NCI-H2081 (cell line): ENCODE results near the gene SAFB.
"Not testable (repeated sequence)": the region's sequence is repeated elsewhere in the genome, so short reads cannot be mapped to it uniquely, and the experiment has no call there.

Experiments used
- DNase-seq, 2 experiments: peaks; one replicate each; lab custom pipeline; 2025; lab: John Stamatoyannopoulos, UW

The SAFB gene

GRCh38 chr19:5595129-5595528, 27.8 kb upstream of the SAFB start:
- no peak for DNase-seq

- no peak for DNase-seq
Measured at GRCh38 chr19:5595745-5596144, 27.1 kb upstream of the SAFB start.

- DNase-seq: no peak
Measured at GRCh38 chr19:5600797-5601196, 22.1 kb upstream of the SAFB start.

DNA sequence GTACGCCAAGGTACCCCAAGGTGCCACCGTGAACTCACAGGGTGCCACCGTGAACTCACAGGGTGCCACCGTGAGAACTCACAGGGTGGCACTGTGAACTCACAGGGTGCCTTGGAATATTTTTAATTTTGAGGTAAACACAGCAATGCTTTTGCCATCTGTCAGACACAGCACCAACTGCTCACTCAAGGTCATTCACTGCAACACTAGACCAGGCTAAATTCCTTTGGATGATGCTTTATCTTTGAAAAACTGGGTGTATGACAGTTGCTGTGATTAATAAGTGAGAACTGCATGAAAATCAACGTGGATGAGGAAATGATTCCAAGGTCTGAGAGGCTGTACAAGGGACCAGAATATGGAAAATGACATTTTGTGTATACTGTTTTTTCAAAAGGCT, 19.3 kb upstream of the SAFB start:
- DNase-seq: no peak

DNA sequence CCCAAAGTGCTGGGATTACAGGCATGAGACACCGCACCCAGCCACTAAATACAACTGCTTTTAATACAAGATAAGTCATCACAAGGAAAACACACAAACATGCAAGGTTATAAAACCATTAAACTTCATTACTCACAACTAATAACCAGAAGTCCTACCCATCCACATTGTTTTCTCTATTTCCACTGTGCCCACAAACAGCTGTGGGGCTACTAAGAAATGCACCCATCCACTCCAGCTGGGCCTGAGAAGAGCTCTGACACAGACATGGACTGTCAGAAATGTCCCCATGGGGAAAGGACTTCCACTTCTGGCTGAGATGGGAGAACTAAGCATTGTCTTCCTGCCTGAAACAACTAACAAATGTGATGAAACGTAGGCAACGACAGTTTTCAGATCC, 17.5 kb upstream of the SAFB start:
- no peak for DNase-seq

DNA sequence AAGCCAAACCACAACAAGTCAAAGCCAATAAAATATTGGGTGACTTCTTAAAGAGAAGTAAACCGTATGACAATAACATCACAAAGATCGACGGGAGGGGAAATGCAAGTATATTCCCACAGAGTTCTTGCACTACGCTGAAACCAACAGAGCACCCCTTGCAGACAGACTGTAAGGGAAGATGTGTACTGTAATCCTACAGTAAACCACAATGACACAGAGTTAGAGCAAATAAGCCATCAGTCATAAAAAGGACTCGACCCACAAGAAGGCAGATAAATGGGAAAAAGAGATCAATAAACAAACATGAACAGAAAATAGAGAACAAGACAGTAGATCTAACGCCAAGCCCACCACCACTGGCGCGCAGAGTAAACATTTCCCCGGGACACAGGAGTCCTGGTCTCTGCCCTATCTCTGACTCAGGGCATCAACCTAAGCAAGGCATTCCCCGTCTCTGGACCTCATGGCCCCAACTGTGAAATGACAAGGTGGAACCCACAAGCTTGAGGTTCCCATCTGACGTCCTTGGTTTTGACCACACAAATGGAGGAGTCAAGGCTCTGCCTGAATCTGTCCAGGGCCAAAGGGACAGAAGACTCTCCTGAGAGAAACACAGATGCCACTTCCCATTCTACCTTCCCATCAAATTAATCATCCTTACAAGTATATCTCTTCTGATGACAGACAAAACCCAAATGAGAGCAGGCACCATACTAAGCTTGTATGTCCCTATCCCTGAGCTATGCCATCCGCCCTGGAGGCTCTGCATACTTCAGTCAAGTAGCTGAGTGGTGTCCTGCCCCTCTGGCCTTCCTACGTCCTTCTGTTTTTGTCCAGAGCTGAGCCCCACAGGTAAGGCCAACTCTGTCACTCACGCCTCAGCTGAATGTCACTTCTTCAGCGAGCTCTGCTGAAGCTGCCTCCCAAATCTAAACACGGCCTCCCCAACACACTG, 15.3 kb upstream of the SAFB start:
- no peak for DNase-seq

- DNase-seq: no peak
Measured at GRCh38 chr19:5608291-5608690, 14.6 kb upstream of the SAFB start.

DNA sequence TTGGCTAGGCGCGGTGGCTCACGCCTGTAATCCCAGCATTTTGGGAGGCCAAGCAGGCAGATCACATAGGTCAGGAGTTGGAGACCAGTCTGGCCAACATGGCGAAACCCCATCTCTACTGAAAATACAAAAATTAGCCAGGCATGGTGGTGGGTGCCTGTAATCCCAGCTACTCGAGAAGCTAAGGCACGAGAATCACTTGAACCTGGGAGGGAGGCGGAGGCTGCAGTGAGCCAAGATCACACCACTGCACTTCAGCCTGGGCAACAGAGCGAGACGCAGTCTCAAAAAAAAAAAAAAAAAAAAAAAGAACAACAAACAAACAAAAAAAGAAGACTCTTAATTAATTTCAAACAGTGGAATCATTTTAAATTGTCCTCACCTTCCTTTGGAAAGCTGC, 14.1 kb upstream of the SAFB start:
- DNase-seq: not testable (repeated sequence)

DNA sequence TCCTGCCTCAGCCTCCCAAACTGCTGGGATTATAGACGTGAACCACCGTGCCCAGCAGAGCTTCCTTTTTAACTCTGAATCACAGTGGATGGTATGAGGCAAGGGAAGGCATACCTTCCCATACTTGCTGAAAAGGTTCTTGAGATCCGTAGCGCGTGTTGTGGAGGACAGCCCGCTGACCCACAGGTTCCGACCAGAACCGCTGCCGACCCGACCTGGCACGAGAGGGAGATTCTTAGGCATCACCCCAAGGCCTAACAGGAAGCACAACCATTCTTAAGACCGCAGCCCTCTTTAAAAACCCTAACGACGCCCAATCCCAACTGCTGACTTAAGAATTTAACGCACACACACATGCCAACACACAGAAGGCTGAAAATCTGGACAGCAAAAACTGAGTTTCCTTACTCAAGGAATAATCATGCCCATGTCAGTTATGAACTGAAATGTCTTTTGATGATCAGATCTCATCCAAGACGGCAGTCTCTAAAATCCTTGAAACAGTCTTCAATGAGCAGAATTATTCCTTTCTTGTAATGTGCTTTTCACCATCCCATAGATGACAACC, 12.9 kb upstream of the SAFB start:
- no peak for DNase-seq

GRCh38 chr19:5612891-5613865, 9.7 kb upstream of the SAFB start:
- DNase-seq: no peak

DNA sequence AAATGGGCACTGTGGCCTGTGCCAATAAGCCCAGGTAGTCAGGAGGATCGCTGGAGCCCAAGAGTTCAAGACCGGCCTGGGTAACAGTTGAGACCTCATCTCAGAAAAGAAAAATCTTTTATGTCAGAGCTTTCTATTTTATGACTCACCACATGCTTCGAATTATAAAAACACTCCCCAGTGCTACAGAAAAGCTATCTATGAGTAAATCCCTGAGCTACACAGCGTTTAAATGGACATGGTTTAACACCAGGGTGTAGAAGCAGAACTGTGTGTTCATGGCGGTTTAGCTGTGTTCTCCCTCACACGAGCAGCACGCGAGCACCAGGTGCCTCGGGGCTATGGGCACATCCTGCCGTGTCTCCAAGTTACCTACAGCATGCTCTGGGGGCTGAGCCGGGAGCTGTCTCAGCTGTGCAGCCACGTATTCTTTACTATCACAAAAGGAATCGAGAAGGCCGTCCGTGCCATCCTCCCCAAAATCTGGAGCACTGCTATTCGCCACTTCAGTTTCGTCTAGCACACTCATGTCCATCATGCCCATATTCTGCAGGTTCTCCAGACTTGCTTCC, 7.0 kb upstream of the SAFB start:
- DNase-seq: no peak

DNA sequence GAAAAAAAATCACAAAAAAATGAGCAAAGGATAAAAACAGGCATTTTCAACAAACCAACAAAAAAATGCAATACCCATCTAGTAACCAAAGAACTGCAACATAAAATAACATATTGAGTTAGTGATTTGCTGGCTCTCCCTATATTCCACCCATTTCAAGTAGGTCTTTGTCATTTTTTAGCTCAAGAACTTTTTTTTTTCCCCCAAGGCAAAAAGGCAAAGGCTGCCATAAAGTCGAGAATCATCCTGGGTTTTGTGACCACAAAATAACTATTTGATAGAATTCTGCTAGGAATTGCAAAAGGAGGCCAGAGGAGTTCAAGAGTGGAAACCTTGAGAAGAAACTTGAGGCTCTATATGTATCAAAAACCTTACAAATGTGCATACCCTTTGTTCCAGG, 5.8 kb upstream of the SAFB start:
- no peak for DNase-seq

DNA sequence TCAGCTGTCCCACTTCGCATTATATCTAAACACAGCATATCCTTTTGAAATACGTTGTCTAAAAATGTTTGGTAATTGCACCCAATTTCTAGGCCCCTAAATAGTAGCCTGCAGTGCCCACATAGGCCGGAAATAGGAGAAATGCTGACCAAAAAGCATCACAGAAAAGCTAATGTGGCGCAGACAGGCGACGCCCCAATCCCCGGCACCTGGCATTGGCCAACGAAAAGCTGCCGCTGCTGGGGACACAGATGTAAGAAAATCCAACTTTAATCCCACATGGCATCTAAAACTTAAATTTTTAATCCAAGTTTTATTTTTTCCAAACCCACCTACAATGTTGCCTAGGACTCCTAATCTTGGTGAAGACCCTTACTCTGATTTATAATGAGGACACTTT, 4.3 kb upstream of the SAFB start:
- DNase-seq: no peak

DNA sequence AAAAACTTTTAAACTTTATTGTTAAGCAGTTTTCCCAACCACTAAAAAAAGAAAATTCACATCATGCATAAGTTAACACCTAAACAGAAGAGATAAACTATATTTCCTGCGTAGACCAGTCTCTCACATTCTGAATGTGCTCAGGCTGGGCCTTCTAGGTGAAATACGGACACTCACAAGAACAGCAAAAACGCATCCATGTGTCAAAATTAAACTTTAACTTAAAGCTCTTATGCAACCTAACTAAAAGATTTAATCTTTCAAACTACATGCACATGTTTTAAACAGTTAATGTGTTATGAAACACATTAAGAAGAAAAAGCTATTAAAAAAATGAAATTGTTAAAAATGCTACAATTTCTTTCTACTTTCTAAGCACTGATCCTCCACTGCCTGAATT, 2.9 kb upstream of the SAFB start:
- DNase-seq: no peak

GRCh38 chr19:5621311-5621944, 1.5 kb upstream of the SAFB start:
- DNase-seq: no peak

GRCh38 chr19:5621945-5622464, 878 bp upstream of the SAFB start:
- no peak for DNase-seq

DNA sequence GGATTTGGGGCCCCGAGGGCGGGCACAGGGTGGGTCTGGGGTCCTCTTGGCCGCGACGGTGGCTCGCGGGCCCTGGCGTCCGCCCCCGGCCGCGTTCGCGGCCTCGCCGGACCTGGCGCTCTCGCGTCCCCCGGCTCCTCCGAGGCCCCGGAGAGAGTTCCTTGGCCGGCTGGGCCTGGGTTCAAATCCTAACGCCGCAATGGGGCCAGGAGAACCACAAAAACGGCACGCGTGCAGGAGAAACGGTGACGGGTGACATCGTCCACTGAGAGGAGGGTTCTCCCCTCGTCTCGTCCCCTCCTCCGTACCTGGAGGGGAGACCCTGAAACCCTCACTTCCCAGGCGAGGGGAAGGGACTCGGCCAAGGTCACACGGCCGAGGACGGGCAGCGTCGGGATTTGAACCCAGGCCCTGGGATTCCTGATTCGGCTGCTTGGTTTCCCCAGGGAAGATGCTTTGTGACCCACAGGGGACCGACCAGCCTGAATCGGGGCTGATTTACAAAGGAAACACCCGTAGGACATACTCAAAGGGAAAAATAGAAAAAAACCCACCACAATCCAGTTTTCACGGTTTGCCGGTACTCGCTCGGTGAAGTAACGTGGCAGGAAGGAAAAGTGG, 624 bp downstream of the SAFB start:
- no peak for DNase-seq

DNA sequence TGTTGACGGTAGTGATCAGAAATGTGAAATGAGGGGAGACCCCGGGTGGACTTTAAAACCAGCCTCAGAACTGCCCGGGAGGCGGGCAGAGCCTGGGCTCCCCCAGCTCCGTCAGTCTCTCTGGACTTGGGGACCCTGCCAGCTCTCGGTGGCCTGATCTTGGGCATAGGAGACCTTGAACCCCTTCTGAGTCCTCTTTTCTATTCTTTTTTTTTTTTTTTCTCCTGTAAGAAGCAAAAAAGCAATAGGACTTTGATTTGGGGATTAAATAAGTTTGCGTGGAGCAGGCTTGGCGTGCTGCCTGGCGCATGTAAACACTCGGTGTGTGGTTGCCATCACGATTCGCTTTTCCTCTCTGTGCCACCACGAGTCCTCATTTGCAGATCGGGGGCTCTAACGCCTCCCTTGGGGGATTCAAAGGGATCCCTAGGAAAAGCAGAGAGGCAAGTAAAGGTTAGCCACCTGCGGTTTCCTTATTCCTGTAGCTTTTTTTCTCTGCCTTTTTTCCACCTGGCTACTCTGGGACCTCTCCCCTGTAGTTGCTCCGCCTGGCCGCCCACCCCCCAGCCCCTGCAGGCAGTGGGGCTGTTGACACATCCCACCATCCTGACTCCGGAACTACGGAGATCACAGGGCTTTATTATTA, 1.3 kb downstream of the SAFB start:
- peak; percentile 4 to 39 for DNase-seq

DNA sequence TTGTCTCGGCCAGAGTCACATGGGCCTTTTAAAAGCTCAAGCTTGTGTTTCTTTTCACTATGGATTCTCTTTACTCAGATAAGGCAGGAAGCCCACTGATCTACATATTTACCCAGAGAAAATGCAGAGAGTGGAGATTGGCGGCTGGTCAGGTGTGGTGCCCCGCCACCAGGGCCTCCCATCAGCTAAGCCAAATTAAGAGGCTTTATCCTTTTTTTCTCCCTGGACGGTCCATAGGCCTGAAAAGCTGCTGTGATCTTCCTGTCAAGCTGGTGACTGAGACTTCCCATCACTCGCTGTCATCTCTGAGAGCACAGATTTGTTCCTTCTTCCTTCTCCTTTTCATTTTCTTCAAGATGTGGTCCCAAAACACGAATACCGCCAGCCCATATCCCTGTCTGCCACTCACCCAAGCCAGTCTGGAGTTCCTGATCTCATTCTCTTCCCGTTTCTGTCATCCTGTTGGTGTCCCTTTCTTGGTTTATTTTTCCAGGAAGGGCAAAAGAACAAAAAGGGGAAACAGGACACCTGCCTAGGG, 1.9 kb downstream of the SAFB start:
- DNase-seq: no peak

GRCh38 chr19:5625641-5626040, 2.8 kb downstream of the SAFB start:
- no peak for DNase-seq
